ENCODE data around the gene CHD2. TPM values are rescaled to one million over a fixed set of nuclear protein-coding genes. Genes with fewer than 3 reads are reported as not detected.

CHD2 gene
- total and polyA plus RNA-seq, 4 experiments from 2014 or later: 28.4 to 351 (median 224) TPM

DNA sequence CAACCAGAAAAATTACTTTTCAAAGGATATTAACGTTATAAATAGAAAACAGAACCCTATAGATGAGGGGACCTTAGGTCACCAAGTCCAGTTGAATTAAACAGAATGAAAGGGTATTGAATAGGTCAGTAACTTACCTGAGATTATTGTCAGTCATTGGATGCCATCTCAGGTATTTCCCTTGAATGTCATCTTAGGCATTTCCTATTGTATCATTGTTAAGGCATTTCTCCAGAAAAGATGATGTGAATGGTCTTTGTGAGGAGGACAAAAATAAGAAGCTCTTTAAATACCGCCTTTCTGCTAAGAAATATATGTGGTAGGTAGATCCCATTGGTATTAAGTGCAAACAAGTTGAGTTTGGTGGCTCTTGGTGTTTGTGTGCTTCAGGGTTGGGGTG lies 55.6 kb downstream of the CHD2 start:
- H3K27ac Mint-ChIP-seq: peak overlapping the region in 6 of 7 donors; percentile 1 to 79 (median 30)
- H3K4me1 Mint-ChIP-seq: peaks cover 28 to 45% (median 38%) of the 10 kb centered on the region in 4 donors
- peaks cover 0 to 9% (median 0%) of the 10 kb centered on the region in 8 donors for H3K9me3 Mint-ChIP-seq
- DNase-seq: no peak
- H3K36me3 Mint-ChIP-seq: peaks cover 71 to 90% of the 10 kb centered on the region in 2 donors
- no peaks in the 10 kb centered on the region for H3K27me3 Mint-ChIP-seq
- Histone ChIP-seq H3K4me1 (ENCODE audit: insufficient read depth, low read length) (peaks cover 34% of the 10 kb centered on the region), H3K36me3 (ENCODE audit: insufficient read depth, low read length) (peaks cover 79% of the 10 kb centered on the region), H3K4me3 (ENCODE audit: low read length in 2 of 2) (no peak overlapping the region), H3K27ac (ENCODE audit: low read depth, low read length) (no peak overlapping the region), H3K9me3 (ENCODE audit: control insufficient read depth in 1 of 2, low read length in 2 of 2) (no peaks in the 10 kb centered on the region), H3K27me3 (ENCODE audit: insufficient read depth, low read length) (no peaks in the 10 kb centered on the region)
- CTCF ChIA-PET (ENCODE audit: partially characterized antibody): interaction anchor here (1.3 to 1.5 kb wide), 2 partner anchors 63 to 159 kb away, joined by 3 read pairs; no protein-coding TSS in a partner anchor
- intact Hi-C loops (cut with micrococcal nuclease): loop anchor here (5.0 kb wide), 1 partner anchor 33 kb away; no protein-coding TSS in a partner anchor
- POLR2A ChIA-PET (ENCODE audit: partially characterized antibody): interaction anchor here (1.2 to 1.5 kb wide), 2 partner anchors 9 to 18 kb away, joined by 4 read pairs; no protein-coding TSS in a partner anchor
- H3K4me3 Mint-ChIP-seq: peak overlapping the region in 1 of 8 donors; percentile 0

DNA sequence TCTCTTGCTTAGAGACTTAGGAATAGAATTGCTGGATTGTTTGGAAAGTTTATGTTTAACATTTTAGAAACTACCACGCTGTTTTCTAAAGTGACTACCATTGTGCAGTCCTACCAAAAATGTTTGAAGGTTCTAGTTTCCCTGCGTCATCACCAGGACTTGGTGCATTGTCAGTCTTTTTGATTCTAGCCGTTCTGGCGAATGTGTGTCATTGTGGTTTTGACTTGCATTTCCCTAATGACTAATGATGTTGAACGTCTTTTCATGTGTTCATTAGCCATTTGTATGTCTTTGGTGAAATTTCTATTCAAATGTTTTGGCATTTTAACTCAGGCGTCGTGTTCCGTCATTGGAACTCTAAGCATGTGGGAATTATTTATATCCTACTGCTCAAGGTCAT lies 58.0 kb downstream of the CHD2 start:
- H3K36me3 ChIP-seq (ENCODE audit: insufficient read depth, low read length): peaks cover 69% of the 10 kb centered on the region
- H3K9me3 ChIP-seq (ENCODE audit: control insufficient read depth in 1 of 2, low read length in 2 of 2): no peaks in the 10 kb centered on the region
- H3K4me3 ChIP-seq (ENCODE audit: low read length in 2 of 2): no peak overlapping the region
- Mint-ChIP-seq H3K27me3 (no peaks in the 10 kb centered on the region), H3K4me3 (peak overlapping the region in 6 of 8 donors; percentile 1 to 68 (median 40)), H3K36me3 (peaks cover 74 to 86% of the 10 kb centered on the region in 2 donors), H3K27ac (peak overlapping the region; percentile 65 to 93 (median 84)), H3K9me3 (peaks cover 0 to 5% (median 0%) of the 10 kb centered on the region in 8 donors), H3K4me1 (peaks cover 31 to 57% (median 46%) of the 10 kb centered on the region in 4 donors)
- H3K27ac ChIP-seq (ENCODE audit: low read depth, low read length): peak overlapping the region; percentile 32
- ChIA-PET POLR2A (ENCODE audit: partially characterized antibody) (no interaction called here), CTCF (ENCODE audit: partially characterized antibody) (no interaction called here)
- intact Hi-C loops (cut with micrococcal nuclease): loop anchor here (2.0 to 5.0 kb wide), 2 partner anchors 15 to 36 kb away; no protein-coding TSS in a partner anchor
- DNase-seq: peak; percentile 54 to 88 (median 67)
- H3K27me3 ChIP-seq (ENCODE audit: insufficient read depth, low read length): no peaks in the 10 kb centered on the region
- peaks cover 41% of the 10 kb centered on the region for H3K4me1 ChIP-seq (ENCODE audit: insufficient read depth, low read length)

- Histone ChIP-seq H3K27ac (ENCODE audit: low read depth, low read length) (no peak overlapping the region), H3K9me3 (ENCODE audit: control insufficient read depth in 1 of 2, low read length in 2 of 2) (no peaks in the 10 kb centered on the region), H3K4me3 (ENCODE audit: low read length in 2 of 2) (no peak overlapping the region), H3K36me3 (ENCODE audit: insufficient read depth, low read length) (peaks cover 67% of the 10 kb centered on the region), H3K4me1 (ENCODE audit: insufficient read depth, low read length) (peaks cover 41% of the 10 kb centered on the region), H3K27me3 (ENCODE audit: insufficient read depth, low read length) (no peaks in the 10 kb centered on the region)
- DNase-seq: no peak
- Mint-ChIP-seq H3K27me3 (no peaks in the 10 kb centered on the region), H3K27ac (peak overlapping the region in 6 of 7 donors; percentile 7 to 79 (median 42)), H3K36me3 (peaks cover 74 to 88% of the 10 kb centered on the region in 2 donors), H3K4me3 (peak overlapping the region in 2 of 8 donors; percentile 29 to 43), H3K4me1 (peaks cover 34 to 65% (median 53%) of the 10 kb centered on the region in 4 donors), H3K9me3 (peaks cover 0 to 5% (median 0%) of the 10 kb centered on the region in 8 donors)
- intact Hi-C loops (cut with micrococcal nuclease): loop anchor here (2.0 to 5.0 kb wide), 2 partner anchors 16 to 37 kb away; no protein-coding TSS in a partner anchor
- ChIA-PET CTCF (ENCODE audit: partially characterized antibody) (no interaction called here), POLR2A (ENCODE audit: partially characterized antibody) (no interaction called here)
Measured at GRCh38 chr15:92959219-92959618, 59.1 kb downstream of the CHD2 start.

GRCh38 chr15:92960996-92961681 lies 61.0 kb downstream of the CHD2 start:
- no peak overlapping the region for H3K4me3 Mint-ChIP-seq
- peaks cover 35 to 66% (median 49%) of the 10 kb centered on the region in 4 donors for H3K4me1 Mint-ChIP-seq
- POLR2A ChIA-PET (ENCODE audit: partially characterized antibody): no interaction called here
- Histone ChIP-seq H3K27ac (ENCODE audit: low read depth, low read length) (no peak overlapping the region), H3K4me3 (ENCODE audit: low read length in 2 of 2) (no peak overlapping the region), H3K9me3 (ENCODE audit: control insufficient read depth in 1 of 2, low read length in 2 of 2) (no peaks in the 10 kb centered on the region), H3K36me3 (ENCODE audit: insufficient read depth, low read length) (peaks cover 55% of the 10 kb centered on the region), H3K4me1 (ENCODE audit: insufficient read depth, low read length) (peaks cover 38% of the 10 kb centered on the region), H3K27me3 (ENCODE audit: insufficient read depth, low read length) (no peaks in the 10 kb centered on the region)
- H3K9me3 Mint-ChIP-seq: peaks cover 0 to 5% (median 0%) of the 10 kb centered on the region in 8 donors
- DNase-seq: no peak
- no peaks in the 10 kb centered on the region for H3K27me3 Mint-ChIP-seq
- H3K27ac Mint-ChIP-seq: peak overlapping the region in 1 of 7 donors; percentile 10
- intact Hi-C loops (cut with micrococcal nuclease): loop anchor here (10.0 kb wide), 1 partner anchor 54 kb away; no protein-coding TSS in a partner anchor
- H3K36me3 Mint-ChIP-seq: peaks cover 72 to 80% of the 10 kb centered on the region in 2 donors
- CTCF ChIA-PET (ENCODE audit: partially characterized antibody): interaction anchor here (0.9 to 1.4 kb wide), 3 partner anchors 11 to 164 kb away, joined by 3 to 4 read pairs (median 4); no protein-coding TSS in a partner anchor

DNA sequence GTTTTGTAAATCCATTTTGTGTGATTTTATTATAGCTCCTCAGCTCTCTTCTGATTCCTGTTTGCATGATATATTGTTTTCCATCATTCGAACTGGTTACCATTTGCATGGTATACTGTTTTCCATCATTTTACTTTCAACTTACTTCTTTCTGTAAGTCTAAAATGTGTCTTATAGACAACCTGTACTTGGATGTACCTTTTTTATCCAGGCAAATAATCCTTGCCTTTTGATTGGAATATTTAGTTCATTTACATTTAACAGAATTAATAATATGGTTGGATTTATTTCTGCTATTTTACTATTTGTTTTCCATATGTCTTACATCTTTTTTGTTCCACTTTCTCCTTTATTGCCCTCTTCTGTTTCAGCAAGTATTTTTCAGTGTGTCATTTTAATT lies 62.8 kb downstream of the CHD2 start:
- H3K27me3 Mint-ChIP-seq: no peaks in the 10 kb centered on the region
- Histone ChIP-seq H3K27ac (ENCODE audit: low read depth, low read length) (no peak overlapping the region), H3K9me3 (ENCODE audit: control insufficient read depth in 1 of 2, low read length in 2 of 2) (no peaks in the 10 kb centered on the region), H3K4me1 (ENCODE audit: insufficient read depth, low read length) (peaks cover 21% of the 10 kb centered on the region), H3K36me3 (ENCODE audit: insufficient read depth, low read length) (peaks cover 56% of the 10 kb centered on the region), H3K27me3 (ENCODE audit: insufficient read depth, low read length) (no peaks in the 10 kb centered on the region), H3K4me3 (ENCODE audit: low read length in 2 of 2) (no peak overlapping the region)
- H3K4me1 Mint-ChIP-seq: peaks cover 31 to 58% (median 42%) of the 10 kb centered on the region in 4 donors
- POLR2A ChIA-PET (ENCODE audit: partially characterized antibody): no interaction called here
- peak overlapping the region in 3 of 7 donors; percentile 64 to 83 (median 78) for H3K27ac Mint-ChIP-seq
- intact Hi-C loops (cut with micrococcal nuclease): loop anchor here (10.0 kb wide), 1 partner anchor 52 kb away; no protein-coding TSS in a partner anchor
- peaks cover 69 to 79% of the 10 kb centered on the region in 2 donors for H3K36me3 Mint-ChIP-seq
- CTCF ChIA-PET (ENCODE audit: partially characterized antibody): no interaction called here
- DNase-seq: no peak
- H3K9me3 Mint-ChIP-seq: peaks cover 0 to 5% (median 0%) of the 10 kb centered on the region in 8 donors
- no peak overlapping the region for H3K4me3 Mint-ChIP-seq

GRCh38 chr15:92963794-92964193 lies 63.7 kb downstream of the CHD2 start:
- Mint-ChIP-seq H3K27ac (peak overlapping the region in 6 of 7 donors; percentile 9 to 83 (median 25)), H3K4me1 (peaks cover 28 to 55% (median 37%) of the 10 kb centered on the region in 4 donors), H3K36me3 (peaks cover 69 to 78% of the 10 kb centered on the region in 2 donors), H3K4me3 (no peak overlapping the region), H3K9me3 (peaks cover 0 to 3% (median 0%) of the 10 kb centered on the region in 8 donors), H3K27me3 (no peaks in the 10 kb centered on the region)
- H3K36me3 ChIP-seq (ENCODE audit: insufficient read depth, low read length): peaks cover 60% of the 10 kb centered on the region
- CTCF ChIA-PET (ENCODE audit: partially characterized antibody): interaction anchor here (0.9 to 1.3 kb wide), 2 partner anchors 12 to 67 kb away, joined by 3 read pairs; no protein-coding TSS in a partner anchor
- no peak overlapping the region for H3K27ac ChIP-seq (ENCODE audit: low read depth, low read length)
- POLR2A ChIA-PET (ENCODE audit: partially characterized antibody): interaction anchor here (0.7 kb wide), 1 partner anchor 9 kb away, joined by 4 read pairs; no protein-coding TSS in a partner anchor
- no peak overlapping the region for H3K4me3 ChIP-seq (ENCODE audit: low read length in 2 of 2)
- DNase-seq: no peak
- intact Hi-C loops (cut with micrococcal nuclease): loop anchor here (10.0 kb wide), 1 partner anchor 51 kb away; no protein-coding TSS in a partner anchor
- H3K9me3 ChIP-seq (ENCODE audit: control insufficient read depth in 1 of 2, low read length in 2 of 2): no peaks in the 10 kb centered on the region
- H3K4me1 ChIP-seq (ENCODE audit: insufficient read depth, low read length): peaks cover 20% of the 10 kb centered on the region
- no peaks in the 10 kb centered on the region for H3K27me3 ChIP-seq (ENCODE audit: insufficient read depth, low read length)

All from CD4-positive, alpha-beta memory T cell (primary cell).